Measurements from ENCODE around the gene MATN3.

GRCh38 chr2:20033322-20033721 lies 20.9 kb upstream of the MATN3 start:
- no peak for TF ChIP-seq CTCF (IDR thresholded peaks at IDR 0.05)
- TF ChIP-seq POLR2AphosphoS5 (IDR thresholded peaks at IDR 0.05), result no peak
- no peak for TF ChIP-seq EP300 (IDR thresholded peaks at IDR 0.05)
